ENCODE data around the gene TMEM42. TPM values are rescaled to one million over a fixed set of nuclear protein-coding genes. Genes with fewer than 3 reads are reported as not detected.

TMEM42 gene
- total and polyA plus RNA-seq, 2 of the 8 experiments (the other 6 are each of a cell fraction or from before 2014, with no cell fraction given), result 11.2 to 41.4 TPM

DNA sequence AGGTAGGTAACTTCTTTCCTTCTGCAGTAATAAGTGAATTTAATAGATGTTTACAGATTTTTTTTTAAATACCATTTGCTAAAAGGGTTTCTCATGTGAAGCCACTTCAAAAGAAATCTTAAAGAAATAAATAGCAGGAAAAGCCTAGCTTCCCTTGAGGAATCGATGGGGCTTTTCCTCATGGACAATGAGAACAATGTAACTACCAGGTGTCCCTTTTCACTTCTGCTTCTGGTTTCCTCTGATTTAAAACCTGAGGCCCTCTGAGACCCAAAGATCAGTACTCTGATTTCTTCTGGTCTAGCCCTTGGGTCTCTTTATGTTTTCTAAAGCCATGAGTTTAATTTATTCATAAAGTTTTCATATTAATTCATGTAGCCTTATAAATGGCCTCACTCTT lies 13.1 kb upstream of the TMEM42 start:
- H3K9ac ChIP-seq (replicated peaks in 1 of 4; ENCODE audit: extremely low read depth in 1 of 4, low read depth in 3 of 4, low read length in 3 of 4), result no peak overlapping the region
- no peak overlapping the region for H3K27ac ChIP-seq (ENCODE audit: low read depth, low read length)
- H3K14ac ChIP-seq (ENCODE audit: insufficient read length), result no peak overlapping the region
- H3K9me3 ChIP-seq (ENCODE audit: insufficient read depth in 2 of 2, low read depth in 1 of 2, low read length in 1 of 2), result no peaks in the 10 kb centered on the region
- no peak overlapping the region for H3K56ac ChIP-seq (replicated peaks; ENCODE audit: insufficient read length, low read depth, low read length)
- no peaks in the 10 kb centered on the region for H3K4me1 ChIP-seq (replicated peaks in 1 of 4; ENCODE audit: control insufficient read depth in 3 of 4, insufficient read depth in 4 of 4, low read length in 3 of 4)
- peaks cover 3 to 49% (median 24%) of the 10 kb centered on the region in 4 experiments; a peak in 7 of 8 replicates for H3K36me3 ChIP-seq (ENCODE audit: control insufficient read depth in 2 of 4, insufficient read depth in 4 of 4, low read length in 3 of 4)
- H3K4ac ChIP-seq (replicated peaks; ENCODE audit: insufficient read length, low read depth, low read length), result no peak overlapping the region
- no peak overlapping the region for H2AK5ac ChIP-seq (ENCODE audit: low read depth, low read length)
- H3K4me3 ChIP-seq (ENCODE audit: extremely low read depth in 1 of 4, insufficient read depth in 2 of 4, low read depth in 3 of 4, low read length in 4 of 4), result no peak overlapping the region
- DNase-seq (ENCODE audit: low read depth in 1 of 2, low spot score in 2 of 2), result no peak
- no peak overlapping the region for H4K8ac ChIP-seq (ENCODE audit: extremely low read depth, insufficient read depth, low read length)
- no peaks in the 10 kb centered on the region for H3K79me2 ChIP-seq (ENCODE audit: control insufficient read depth in 1 of 2, insufficient read depth in 2 of 2, low read length in 2 of 2)
- 100% methylated on average over 1 of the region's 1 CpG; no CpG with 5 or more reads in 1 of the 2 experiments for WGBS, 2 experiments (ENCODE audit: extremely low coverage in 1 of 2, insufficient coverage in 1 of 2, insufficient read length in 1 of 2, insufficient replicate concordance in 2 of 2, low coverage in 1 of 2, low lambda C conversion rate in 2 of 2, missing lambda C conversion rate in 1 of 2)
- CTCF ChIA-PET (ENCODE audit: partially characterized antibody), result interaction anchor here (1.5 kb wide), 1 partner anchor 66 kb away, joined by 6 read pairs; no protein-coding TSS in a partner anchor
- H3K79me1 ChIP-seq (ENCODE audit: low read depth, low read length), result no peaks in the 10 kb centered on the region
- POLR2A ChIA-PET (ENCODE audit: partially characterized antibody), result interaction anchor here (1.4 kb wide), 1 partner anchor 33 kb away, joined by 3 read pairs; no protein-coding TSS in a partner anchor
- no peaks in the 10 kb centered on the region for H3K27me3 ChIP-seq (replicated peaks in 1 of 4; ENCODE audit: control insufficient read depth in 3 of 4, extremely low read depth in 1 of 4, insufficient read depth in 3 of 4, low read length in 3 of 4)
- H2AFZ ChIP-seq (ENCODE audit: low read length), result no peak overlapping the region
- H2BK15ac ChIP-seq (ENCODE audit: low read length), result no peak overlapping the region
- H3K4me2 ChIP-seq (ENCODE audit: insufficient read depth in 1 of 2, low read depth in 2 of 2, low read length in 2 of 2), result no peak overlapping the region
- no peak overlapping the region for H4K91ac ChIP-seq (replicated peaks; ENCODE audit: insufficient read length, low read length)
- no peaks in the 10 kb centered on the region for H4K20me1 ChIP-seq (replicated peaks in 1 of 2; ENCODE audit: control insufficient read depth in 1 of 2, insufficient read depth in 2 of 2, low read length in 2 of 2)
- no peak overlapping the region for H2BK20ac ChIP-seq (ENCODE audit: low read length)
- no peak overlapping the region for H2BK5ac ChIP-seq (ENCODE audit: low read depth, low read length)
- no peak overlapping the region for H4K5ac ChIP-seq (ENCODE audit: insufficient read length, low read depth, low read length)
- H2BK12ac ChIP-seq (ENCODE audit: low read depth, low read length), result no peak overlapping the region
- no peak overlapping the region for H3K18ac ChIP-seq (ENCODE audit: extremely low read depth, low read length)
- no peak overlapping the region for H3K23ac ChIP-seq (ENCODE audit: insufficient read length)
- no peak overlapping the region for H2BK120ac ChIP-seq (replicated peaks; ENCODE audit: low read depth, low read length)
- H3K23me2 ChIP-seq (ENCODE audit: low read depth, low read length), result no peaks in the 10 kb centered on the region
- FAIRE-seq, result no peak
- TF ChIP-seq SP2 (IDR thresholded peaks at IDR 0.05; ENCODE audit: low read length) (no peak), CHD2 (IDR thresholded peaks at IDR 0.05; ENCODE audit: low read length) (no peak), CBX8 (IDR thresholded peaks at IDR 0.05; ENCODE audit: borderline replicate concordance, low read depth, low read length) (no peak), SIRT6 (IDR thresholded peaks at IDR 0.05; ENCODE audit: low read length) (no peak), RXRA (IDR thresholded peaks at IDR 0.05; ENCODE audit: insufficient read depth, low read depth, low read length) (no peak), TAF1 (IDR thresholded peaks at IDR 0.05; ENCODE audit: low read depth, low read length) (no peak), NRF1 (IDR thresholded peaks at IDR 0.05; ENCODE audit: low read depth, low read length) (no peak), SUZ12 (IDR thresholded peaks at IDR 0.05; ENCODE audit: low read length) (no peak), BCL11A (IDR thresholded peaks at IDR 0.05; ENCODE audit: low read depth in 2 of 2, low read length in 2 of 2) (no peak), PHF8 (conservative IDR thresholded peaks at IDR 0.05; ENCODE audit: low read depth, low read length) (no peak), KDM1A (IDR thresholded peaks at IDR 0.05; ENCODE audit: borderline replicate concordance, low read length) (no peak)
- TF ChIP-seq, protein P1, sequence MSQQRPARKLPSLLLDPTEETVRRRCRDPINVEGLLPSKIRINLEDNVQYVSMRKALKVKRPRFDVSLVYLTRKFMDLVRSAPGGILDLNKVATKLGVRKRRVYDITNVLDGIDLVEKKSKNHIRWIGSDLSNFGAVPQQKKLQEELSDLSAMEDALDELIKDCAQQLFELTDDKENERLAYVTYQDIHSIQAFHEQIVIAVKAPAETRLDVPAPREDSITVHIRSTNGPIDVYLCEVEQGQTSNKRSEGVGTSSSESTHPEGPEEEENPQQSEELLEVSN (IDR thresholded peaks at IDR 0.05), result no peak
- TF ChIP-seq, protein P2, sequence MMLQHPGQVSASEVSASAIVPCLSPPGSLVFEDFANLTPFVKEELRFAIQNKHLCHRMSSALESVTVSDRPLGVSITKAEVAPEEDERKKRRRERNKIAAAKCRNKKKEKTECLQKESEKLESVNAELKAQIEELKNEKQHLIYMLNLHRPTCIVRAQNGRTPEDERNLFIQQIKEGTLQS (IDR thresholded peaks at IDR 0.05; ENCODE audit: insufficient read depth, low read depth, low read length), result no peak

Measured in H1 (cell line).